ENCODE results near the gene OPN1LW.
"Not testable (repeated sequence)": the region's sequence is repeated elsewhere in the genome, so short reads cannot be mapped to it uniquely, and the experiment has no call there.

The OPN1LW gene

DNA sequence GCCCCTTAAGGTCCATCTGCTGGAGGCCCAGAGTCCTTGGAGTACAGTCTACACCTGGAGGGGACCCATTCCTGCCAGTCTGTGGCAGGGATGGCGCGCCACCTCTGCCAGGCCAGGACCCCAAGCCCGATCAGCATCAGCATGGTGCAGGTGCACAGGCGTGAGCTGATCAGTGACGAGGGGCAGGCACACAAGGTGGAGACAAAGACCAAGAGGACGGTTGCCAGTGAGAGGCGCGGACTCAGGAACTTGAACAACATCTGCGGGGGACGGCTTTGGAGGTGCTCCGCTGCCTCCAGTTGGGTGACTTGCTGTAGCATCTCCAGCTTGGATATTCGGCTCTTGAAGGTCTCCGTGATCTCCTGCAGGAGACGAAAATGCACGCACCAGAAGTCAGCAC lies 52.4 kb downstream of the OPN1LW start:
- POLR2A ChIA-PET; CTCF ChIA-PET; DNase-seq (ENCODE audit: extremely low spot score): not testable (repeated sequence)
